SU-DHL-6 (cell line): Measurements from ENCODE around the gene KIAA0319L.

Experiments
- H2AFZ ChIP-seq: fragments of 200-600 bp; sonication (generic); 2 replicates; pipeline ENCODE4 v1.6.1; 2014; ENCODE audit warnings: low read depth, mild to moderate bottlenecking, moderate library complexity, mixed read lengths, antibody characterized with exemption, low read length; ENCODE audit not compliant: severe bottlenecking
- H3F3A ChIP-seq: fragments of 200-600 bp; shearing (Covaris generic); 2 replicates; pipeline ENCODE4 v1.6.0; 2016; ENCODE audit warnings: antibody characterized with exemption, mild to moderate bottlenecking; ENCODE audit not compliant: insufficient read depth
- H3K27ac ChIP-seq: fragments of 200-600 bp; sonication (generic); 2 replicates; pipeline ENCODE4 v1.5.1; 2016; ENCODE audit warnings: low read depth, mild to moderate bottlenecking, low read length, moderate library complexity, mixed read lengths
- H3K27me3 ChIP-seq: fragments of 200-600 bp; sonication (generic), shearing (Covaris generic); 2 replicates; pipeline ENCODE4 v1.6.0; 2014; ENCODE audit warnings: mild to moderate bottlenecking, low read length
- H3K36me3 ChIP-seq: fragments of 200-600 bp; sonication (generic); 2 replicates; pipeline ENCODE4 v1.6.1; 2014; ENCODE audit warnings: mild to moderate bottlenecking, low read length, mixed read lengths
- H3K4me2 ChIP-seq: fragments of 300-600, 200-600 bp; shearing (Covaris generic), sonication (generic); 2 replicates; pipeline ENCODE4 v1.6.0; 2014; ENCODE audit warnings: low read length, low read depth, mild to moderate bottlenecking; ENCODE audit not compliant: poor library complexity, severe bottlenecking
- H3K4me3 ChIP-seq: fragments of 200-600 bp; sonication (generic); 2 replicates; pipeline ENCODE4 v1.5.1; 2014; ENCODE audit warnings: antibody characterized with exemption, low read length, mild to moderate bottlenecking, mixed read lengths; ENCODE audit not compliant: insufficient read depth, poor library complexity, severe bottlenecking
- H3K79me2 ChIP-seq: fragments of 200-600 bp; sonication (generic); 2 replicates; pipeline ENCODE4 v1.6.1; 2014; ENCODE audit warnings: mild to moderate bottlenecking, low read length, moderate library complexity; ENCODE audit not compliant: insufficient read depth
- H3K9ac ChIP-seq: fragments of 200-600 bp; sonication (generic); 2 replicates; pipeline ENCODE4 v1.7.0; 2014; ENCODE audit warnings: mild to moderate bottlenecking, low read length
- H3K9me2 ChIP-seq: fragments of 200-600 bp; sonication (generic); replicated peaks from 2 replicates; pipeline ENCODE4 v1.6.1; 2014; ENCODE audit warnings: low read length; ENCODE audit not compliant: insufficient read depth
- H3K9me3 ChIP-seq: fragments of 200-600 bp; sonication (generic); 2 replicates; pipeline ENCODE4 v1.6.1; 2014; ENCODE audit warnings: low read length, mixed read lengths; ENCODE audit not compliant: insufficient read depth
- H4K20me1 ChIP-seq: fragments of 200-600 bp; sonication (generic); 2 replicates; pipeline ENCODE4 v1.6.1; 2014; ENCODE audit warnings: low read depth, mild to moderate bottlenecking, antibody characterized with exemption, low read length, moderate library complexity, mixed read lengths
- EZH2phosphoT487 ChIP-seq: fragments of 200-600 bp; sonication (generic), shearing (Covaris generic); conservative IDR thresholded peaks from 2 replicates; pipeline ENCODE4 v1.6.1; 2018; ENCODE audit warnings: mild to moderate bottlenecking, antibody characterized with exemption, low read length, moderate library complexity, mixed read lengths
- TF ChIP-seq, protein P1 (sequence below): fragments of 200-600 bp; sonication (generic); IDR thresholded peaks from one replicate; pipeline ENCODE4 v1.5.1; 2017; ENCODE audit warnings: antibody characterized with exemption, mild to moderate bottlenecking, low read length, moderate library complexity; ENCODE audit not compliant: insufficient read depth, poor library complexity, severe bottlenecking

KIAA0319L gene

DNA sequence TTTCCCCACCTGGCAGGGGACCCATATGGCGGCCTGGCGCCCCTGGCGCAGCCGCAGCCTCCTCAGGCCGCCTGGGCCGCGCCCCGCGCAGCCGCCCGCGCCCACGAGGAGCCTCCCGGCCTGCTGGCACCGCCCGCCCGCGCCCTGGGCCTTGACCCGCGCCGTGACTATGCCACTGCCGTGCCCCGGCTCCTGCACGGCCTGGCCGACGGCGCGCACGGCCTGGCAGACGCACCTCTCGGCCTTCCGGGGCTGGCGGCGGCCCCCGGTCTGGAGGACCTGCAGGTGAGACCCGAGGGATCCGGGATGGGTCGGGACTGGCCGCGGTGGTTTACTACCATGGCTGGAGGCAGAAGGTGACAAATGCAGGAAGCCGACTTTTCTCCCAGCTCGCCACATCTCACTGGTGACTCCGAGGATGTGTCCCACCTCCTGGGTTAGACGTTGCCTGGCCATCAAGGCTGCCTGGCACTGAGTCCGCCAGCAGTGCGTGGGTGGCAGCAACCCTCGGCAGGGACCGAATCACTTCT, 17.0 kb upstream of the KIAA0319L start:
- no peak overlapping the region for H2AFZ ChIP-seq
- H3F3A ChIP-seq: no peaks in the 10 kb centered on the region
- no peaks in the 10 kb centered on the region for H3K27me3 ChIP-seq
- H3K4me3 ChIP-seq: no peak overlapping the region
- no peaks in the 10 kb centered on the region for H4K20me1 ChIP-seq
- H3K9me3 ChIP-seq: no peaks in the 10 kb centered on the region
- no peak overlapping the region for H3K27ac ChIP-seq
- TF ChIP-seq, protein P1, sequence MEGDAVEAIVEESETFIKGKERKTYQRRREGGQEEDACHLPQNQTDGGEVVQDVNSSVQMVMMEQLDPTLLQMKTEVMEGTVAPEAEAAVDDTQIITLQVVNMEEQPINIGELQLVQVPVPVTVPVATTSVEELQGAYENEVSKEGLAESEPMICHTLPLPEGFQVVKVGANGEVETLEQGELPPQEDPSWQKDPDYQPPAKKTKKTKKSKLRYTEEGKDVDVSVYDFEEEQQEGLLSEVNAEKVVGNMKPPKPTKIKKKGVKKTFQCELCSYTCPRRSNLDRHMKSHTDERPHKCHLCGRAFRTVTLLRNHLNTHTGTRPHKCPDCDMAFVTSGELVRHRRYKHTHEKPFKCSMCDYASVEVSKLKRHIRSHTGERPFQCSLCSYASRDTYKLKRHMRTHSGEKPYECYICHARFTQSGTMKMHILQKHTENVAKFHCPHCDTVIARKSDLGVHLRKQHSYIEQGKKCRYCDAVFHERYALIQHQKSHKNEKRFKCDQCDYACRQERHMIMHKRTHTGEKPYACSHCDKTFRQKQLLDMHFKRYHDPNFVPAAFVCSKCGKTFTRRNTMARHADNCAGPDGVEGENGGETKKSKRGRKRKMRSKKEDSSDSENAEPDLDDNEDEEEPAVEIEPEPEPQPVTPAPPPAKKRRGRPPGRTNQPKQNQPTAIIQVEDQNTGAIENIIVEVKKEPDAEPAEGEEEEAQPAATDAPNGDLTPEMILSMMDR: no peak
- no peak for TF ChIP-seq EZH2phosphoT487
- H3K9ac ChIP-seq: no peak overlapping the region
- H3K4me2 ChIP-seq: no peak overlapping the region
- no peaks in the 10 kb centered on the region for H3K36me3 ChIP-seq
- no peaks in the 10 kb centered on the region for H3K9me2 ChIP-seq
- H3K79me2 ChIP-seq: no peaks in the 10 kb centered on the region

DNA sequence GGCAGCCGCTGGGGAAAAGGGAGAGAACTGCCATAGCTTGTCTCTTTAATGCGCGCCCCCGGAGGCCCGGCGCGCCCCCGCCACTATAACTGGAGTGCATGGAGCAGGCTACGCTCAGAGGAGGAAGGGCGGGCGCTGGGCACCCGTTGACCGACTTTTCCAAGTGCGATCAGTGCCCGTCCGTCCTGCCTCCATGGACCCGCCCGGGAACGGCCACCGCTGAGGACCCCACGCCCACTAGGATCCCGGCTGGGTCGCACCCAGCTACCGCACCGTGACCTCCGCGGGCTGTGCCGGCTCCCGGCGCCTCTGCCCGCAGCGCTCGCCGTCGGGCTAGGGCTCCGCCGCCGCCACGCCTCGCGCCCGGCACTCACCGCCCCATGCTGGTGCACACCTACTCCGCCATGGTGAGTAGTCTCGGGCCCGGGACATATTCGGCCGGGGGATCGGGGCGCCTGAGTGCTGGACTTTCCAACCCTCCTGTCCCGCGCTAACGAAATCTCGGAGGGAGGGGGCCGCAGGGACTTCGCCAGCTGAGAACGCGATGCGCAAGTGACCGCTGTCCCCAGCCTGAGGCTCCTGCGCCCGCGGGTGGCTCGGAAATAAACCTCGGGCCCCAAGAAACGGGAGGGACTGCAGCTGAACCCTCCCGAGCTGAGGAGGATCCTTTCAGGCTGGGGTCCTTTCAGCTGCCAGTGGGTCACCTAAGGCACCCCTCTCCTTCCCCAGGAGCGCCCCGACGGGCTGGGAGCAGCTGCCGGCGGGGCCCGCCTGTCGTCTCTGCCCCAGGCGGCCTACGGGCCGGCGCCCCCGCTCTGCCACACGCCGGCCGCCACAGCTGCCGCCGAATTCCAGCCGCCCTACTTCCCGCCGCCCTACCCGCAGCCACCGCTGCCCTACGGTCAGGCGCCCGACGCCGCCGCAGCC, 16.3 kb upstream of the KIAA0319L start, which contains the start of gene TFAP2E:
Gene TFAP2E (plus strand): TSS at position 117 of the 927 bp plus-strand sequence. CDS start 264 bp downstream, at position 381.
- no peak within 1 kb of the TSS for H3K9ac ChIP-seq
- H4K20me1 ChIP-seq: no peaks in the 10 kb centered on the region
- H3K27me3 ChIP-seq: no peaks in the 10 kb centered on the region
- no peaks in the 10 kb centered on the region for H3K36me3 ChIP-seq
- H3K79me2 ChIP-seq: no peaks in the 10 kb centered on the region
- no peaks in the 10 kb centered on the region for H3K9me3 ChIP-seq
- H3K4me3 ChIP-seq: no peak within 1 kb of the TSS
- no peaks in the 10 kb centered on the region for H3K9me2 ChIP-seq
- H2AFZ ChIP-seq: no peak within 1 kb of the TSS
- H3K27ac ChIP-seq: no peak within 1 kb of the TSS
- H3F3A ChIP-seq: no peaks in the 10 kb centered on the region
- TF ChIP-seq, protein P1: no peak
- TF ChIP-seq EZH2phosphoT487: no peak
- H3K4me2 ChIP-seq: no peak within 1 kb of the TSS

DNA sequence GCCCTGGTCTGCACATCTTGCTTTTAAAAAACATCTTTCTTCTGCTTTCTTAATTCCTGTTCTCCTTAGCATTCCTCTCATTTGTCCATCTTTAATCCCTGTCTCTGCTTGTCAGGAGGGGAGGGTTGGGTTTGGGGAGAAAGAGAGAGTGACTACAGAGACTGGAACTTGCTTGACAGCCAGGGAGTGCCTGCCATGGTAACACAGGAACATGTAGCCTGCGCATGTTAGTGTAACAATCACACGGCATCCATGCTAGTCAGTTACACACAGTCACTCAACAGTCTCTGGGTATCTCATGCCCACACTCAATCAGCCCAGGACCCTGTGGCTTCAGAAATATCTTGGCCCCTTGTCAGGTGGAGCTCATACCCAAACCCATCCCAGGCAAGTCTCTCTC, 15.1 kb upstream of the KIAA0319L start:
- Histone ChIP-seq H3K27me3 (no peaks in the 10 kb centered on the region), H3K79me2 (no peaks in the 10 kb centered on the region), H3K27ac (no peak overlapping the region), H3K36me3 (no peaks in the 10 kb centered on the region), H3K9ac (no peak overlapping the region), H4K20me1 (no peaks in the 10 kb centered on the region), H3K4me2 (no peak overlapping the region), H3K9me3 (no peaks in the 10 kb centered on the region), H3K9me2 (no peaks in the 10 kb centered on the region), H2AFZ (no peak overlapping the region), H3K4me3 (no peak overlapping the region), H3F3A (no peaks in the 10 kb centered on the region)
- TF ChIP-seq EZH2phosphoT487: no peak
- TF ChIP-seq, protein P1: no peak
